ENCODE measurements around the gene FBXO34.

GRCh38 chr14:55303691-55304145 lies 32.5 kb downstream of the FBXO34 start:
- no peak for TF ChIP-seq SUZ12 (IDR thresholded peaks at IDR 0.05; ENCODE audit: extremely low read depth, insufficient read depth, insufficient read length)
- TF ChIP-seq ZNF274 (IDR thresholded peaks at IDR 0.05; ENCODE audit: low read depth, low read length): no peak

Measured in NT2/D1 (cell line).